GM10266 (cell line): ENCODE results near the gene GCNT1.
"Not testable (repeated sequence)": the region's sequence is repeated elsewhere in the genome, so short reads cannot be mapped to it uniquely, and the experiment has no call there.

Source experiments
- DNase-seq: peaks from one replicate; pipeline ENCODE4 v3.0.0; 2012; ENCODE audit errors: extremely low spot score
- TF ChIP-seq, protein P1 (sequence below): IDR thresholded peaks from 2 replicates; pipeline ENCODE4 v1.5.1; 2012; ENCODE audit warnings: mild to moderate bottlenecking, low read depth; ENCODE audit not compliant: control insufficient read depth, insufficient read depth; ENCODE audit errors: missing control alignments

The GCNT1 gene

GRCh38 chr9:76529653-76530052 lies 70.7 kb downstream of the GCNT1 start:
- TF ChIP-seq, protein P1, sequence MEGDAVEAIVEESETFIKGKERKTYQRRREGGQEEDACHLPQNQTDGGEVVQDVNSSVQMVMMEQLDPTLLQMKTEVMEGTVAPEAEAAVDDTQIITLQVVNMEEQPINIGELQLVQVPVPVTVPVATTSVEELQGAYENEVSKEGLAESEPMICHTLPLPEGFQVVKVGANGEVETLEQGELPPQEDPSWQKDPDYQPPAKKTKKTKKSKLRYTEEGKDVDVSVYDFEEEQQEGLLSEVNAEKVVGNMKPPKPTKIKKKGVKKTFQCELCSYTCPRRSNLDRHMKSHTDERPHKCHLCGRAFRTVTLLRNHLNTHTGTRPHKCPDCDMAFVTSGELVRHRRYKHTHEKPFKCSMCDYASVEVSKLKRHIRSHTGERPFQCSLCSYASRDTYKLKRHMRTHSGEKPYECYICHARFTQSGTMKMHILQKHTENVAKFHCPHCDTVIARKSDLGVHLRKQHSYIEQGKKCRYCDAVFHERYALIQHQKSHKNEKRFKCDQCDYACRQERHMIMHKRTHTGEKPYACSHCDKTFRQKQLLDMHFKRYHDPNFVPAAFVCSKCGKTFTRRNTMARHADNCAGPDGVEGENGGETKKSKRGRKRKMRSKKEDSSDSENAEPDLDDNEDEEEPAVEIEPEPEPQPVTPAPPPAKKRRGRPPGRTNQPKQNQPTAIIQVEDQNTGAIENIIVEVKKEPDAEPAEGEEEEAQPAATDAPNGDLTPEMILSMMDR: no peak
- no peak for DNase-seq

DNA sequence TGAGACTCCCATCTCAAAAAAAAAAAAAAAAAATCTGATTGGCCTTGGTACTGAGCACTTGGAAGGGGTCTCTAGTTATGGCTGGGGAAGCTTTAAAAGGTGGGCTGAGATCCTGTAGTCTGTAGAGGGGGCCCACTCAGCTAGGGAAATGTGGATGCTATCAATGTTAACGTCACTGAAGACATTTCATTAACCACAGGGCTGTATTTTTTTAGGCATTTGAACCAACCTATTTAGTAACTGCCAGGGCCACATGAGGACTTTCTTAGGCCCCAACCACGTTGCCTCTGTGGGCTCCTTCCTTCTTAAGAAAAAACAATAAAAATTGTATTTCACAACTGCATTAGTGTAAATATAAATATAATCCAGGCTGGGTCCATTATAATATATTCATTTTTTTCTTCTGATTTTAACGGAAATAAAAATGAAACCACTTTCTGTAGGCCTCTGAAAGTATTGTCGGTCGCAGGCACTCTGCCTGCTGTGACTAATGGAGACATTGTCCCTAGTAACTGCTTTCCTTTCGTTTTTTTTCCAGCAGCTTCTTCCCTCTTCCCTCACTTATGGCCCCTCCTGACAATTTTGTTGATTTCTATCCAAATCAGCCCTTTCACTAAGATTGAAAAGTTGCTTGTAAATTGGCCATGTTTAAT lies 71.6 kb downstream of the GCNT1 start:
- TF ChIP-seq, protein P1: no peak
- DNase-seq: peak; percentile 64

DNA sequence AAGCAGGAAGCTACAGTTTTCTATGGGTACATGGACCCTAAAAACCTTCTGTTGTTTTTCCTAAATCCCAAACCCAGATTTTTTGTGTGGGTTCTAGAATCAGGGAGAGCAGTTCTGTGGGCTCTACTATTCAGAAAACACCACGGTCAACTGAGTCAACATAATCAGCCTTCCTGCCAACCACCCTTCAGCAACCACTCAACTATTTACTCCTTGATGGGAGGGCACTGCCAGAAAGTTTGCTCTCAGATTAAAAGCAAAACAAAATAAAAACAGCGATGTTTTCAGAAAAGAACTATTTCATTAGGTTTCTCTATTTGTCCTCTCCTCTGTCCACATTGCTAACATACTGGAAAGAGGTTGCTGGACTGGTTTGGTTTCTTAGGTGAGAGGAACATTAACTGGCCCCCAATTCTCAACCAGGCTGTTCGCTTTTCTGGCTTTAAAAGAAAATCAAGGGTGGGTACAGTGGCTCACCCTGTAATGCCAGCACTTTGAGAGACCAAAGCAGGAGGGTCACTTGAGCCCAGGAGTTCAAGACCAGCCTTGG lies 72.3 kb downstream of the GCNT1 start:
- TF ChIP-seq, protein P1: no peak

DNA sequence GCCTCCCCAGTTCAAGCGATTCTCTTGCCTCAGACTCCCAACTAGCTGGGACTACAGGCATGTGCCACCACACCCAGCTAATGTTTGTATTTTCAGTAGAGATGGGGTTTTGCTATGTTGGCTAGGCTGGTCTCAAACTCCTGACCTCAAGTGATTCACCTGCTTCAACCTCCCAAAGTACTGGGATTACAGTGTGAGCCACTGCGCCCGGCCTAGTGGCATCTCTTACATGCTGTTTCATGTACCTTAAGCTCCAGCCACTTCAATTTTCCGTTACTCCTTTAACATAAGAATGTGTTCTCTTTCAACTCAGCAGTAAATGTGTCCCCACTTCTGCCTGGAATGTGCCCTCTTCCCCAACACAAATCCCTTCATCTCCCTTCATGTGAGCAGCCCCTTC lies 73.9 kb downstream of the GCNT1 start:
- DNase-seq: not testable (repeated sequence)

More for the DNA sequence above, 72.3 kb downstream of the GCNT1 start:
- no peak for DNase-seq

- DNase-seq: no peak
- TF ChIP-seq, protein P1: no peak
These were observed 75.0 kb downstream of the GCNT1 start for GRCh38 chr9:76534026-76534425.

DNA sequence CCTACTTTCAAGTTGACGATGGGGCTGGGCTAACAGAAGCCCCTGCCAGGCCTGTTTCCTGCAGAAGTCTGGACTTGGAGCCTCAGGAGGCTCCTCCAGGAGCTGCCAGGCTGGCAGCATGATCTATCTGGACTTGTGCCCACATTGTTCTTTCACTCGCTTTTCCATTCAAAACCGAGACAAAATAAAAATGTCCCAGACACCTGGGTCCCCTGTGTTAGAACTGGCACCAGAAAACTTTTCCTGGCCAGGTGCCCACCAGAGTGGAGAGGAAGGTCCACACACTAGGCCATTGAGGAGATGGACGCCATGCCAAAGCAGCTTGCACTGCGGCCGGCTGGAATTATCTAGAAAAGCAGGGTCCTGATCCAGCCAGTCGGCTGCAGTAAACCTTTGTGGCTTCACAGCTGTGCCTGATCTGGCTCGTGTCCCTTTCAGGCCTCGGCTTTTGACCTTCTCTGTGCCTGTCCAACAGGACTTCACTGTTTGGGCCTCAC lies 78.2 kb downstream of the GCNT1 start:
- TF ChIP-seq, protein P1: no peak
- DNase-seq: no peak

DNA sequence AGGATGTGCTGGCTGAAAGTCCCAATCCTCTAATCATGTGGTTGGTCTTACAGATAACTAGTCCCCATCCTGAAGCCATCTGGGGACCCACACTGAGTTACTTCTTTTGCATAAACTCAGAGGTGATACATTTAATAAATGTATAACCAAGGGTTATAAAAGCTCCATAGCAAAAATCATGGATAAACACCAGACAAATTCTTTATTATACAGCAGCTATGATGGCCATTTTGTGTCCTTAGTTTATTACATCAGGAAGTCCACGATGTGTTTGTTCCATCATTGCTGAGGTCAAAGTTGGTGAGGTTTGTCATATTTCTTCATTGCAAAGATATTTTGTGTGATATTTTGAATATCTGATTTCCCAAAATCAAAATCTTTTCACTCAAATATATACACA lies 80.2 kb downstream of the GCNT1 start:
- TF ChIP-seq, protein P1: no peak
- DNase-seq: no peak
